ENCODE measurements around the gene ZNF311. TPM values are rescaled to one million over a fixed set of nuclear protein-coding genes. Genes with fewer than 3 reads are reported as not detected.

The ZNF311 gene
- total RNA-seq, 1 experiment from 2014 or later, result 0.57 TPM

- no peak overlapping the region for H3K27ac Mint-ChIP-seq
- no peak overlapping the region; a peak in 1 of 5 replicates for H3K4me3 Mint-ChIP-seq
- no peak overlapping the region for H4K91ac ChIP-seq (ENCODE audit: insufficient read length, low read depth, low read length)
These were observed 9.9 kb downstream of the ZNF311 start for GRCh38 chr6:28995093-28995650.

More at GRCh38 chr6:28995093-28995650, 9.9 kb downstream of the ZNF311 start:
- H3K9me3 Mint-ChIP-seq, result peaks cover 0 to 6% of the 10 kb centered on the region in 2 experiments; a peak in 4 of 5 replicates
- no peaks in the 10 kb centered on the region for H3K79me2 ChIP-seq (ENCODE audit: insufficient read depth, low read length)
- no peak overlapping the region for H2AFZ ChIP-seq (ENCODE audit: low read length)
- H3K27me3 ChIP-seq (ENCODE audit: insufficient read depth, low read length), result no peaks in the 10 kb centered on the region
- peaks cover 0 to 3% (median 3%) of the 10 kb centered on the region in 3 experiments; a peak in 3 of 7 replicates for H3K36me3 Mint-ChIP-seq (ENCODE audit: insufficient read depth in 1 of 3, low read depth in 3 of 3)
- H4K5ac ChIP-seq (ENCODE audit: insufficient read length, low read depth, low read length), result no peak overlapping the region
- H3K56ac ChIP-seq (ENCODE audit: insufficient read length, low read depth, low read length), result no peak overlapping the region
- H4K8ac ChIP-seq (replicated peaks; ENCODE audit: insufficient read length, low read depth, low read length), result no peak overlapping the region
- no peak overlapping the region for H3K9ac ChIP-seq (ENCODE audit: extremely low read depth, insufficient read length, low read length)
- H3K9me3 ChIP-seq (ENCODE audit: control insufficient read depth, low read depth, low read length), result no peaks in the 10 kb centered on the region
- H3K4me2 ChIP-seq (ENCODE audit: insufficient read depth, insufficient read length, low read length), result no peak overlapping the region
- H3K23me2 ChIP-seq (ENCODE audit: insufficient read length, low read depth, low read length, poor library complexity, severe bottlenecking), result no peaks in the 10 kb centered on the region
- H2AK5ac ChIP-seq (ENCODE audit: insufficient read length, low read length), result no peak overlapping the region
- no peak overlapping the region for H3K23ac ChIP-seq (ENCODE audit: insufficient read length, low read depth, low read length)
- no CpG with 5 or more reads among the region's 8 CpGs for WGBS (ENCODE audit: extremely low coverage, insufficient read length, low lambda C conversion rate)
- H3T11ph ChIP-seq (ENCODE audit: low read length), result no peak overlapping the region
- no peak overlapping the region for H2BK120ac ChIP-seq (ENCODE audit: low read depth, low read length, poor library complexity, severe bottlenecking)
- no peak overlapping the region for H3K14ac ChIP-seq (ENCODE audit: insufficient read depth, low read length)
- TF ChIP-seq, protein P1, sequence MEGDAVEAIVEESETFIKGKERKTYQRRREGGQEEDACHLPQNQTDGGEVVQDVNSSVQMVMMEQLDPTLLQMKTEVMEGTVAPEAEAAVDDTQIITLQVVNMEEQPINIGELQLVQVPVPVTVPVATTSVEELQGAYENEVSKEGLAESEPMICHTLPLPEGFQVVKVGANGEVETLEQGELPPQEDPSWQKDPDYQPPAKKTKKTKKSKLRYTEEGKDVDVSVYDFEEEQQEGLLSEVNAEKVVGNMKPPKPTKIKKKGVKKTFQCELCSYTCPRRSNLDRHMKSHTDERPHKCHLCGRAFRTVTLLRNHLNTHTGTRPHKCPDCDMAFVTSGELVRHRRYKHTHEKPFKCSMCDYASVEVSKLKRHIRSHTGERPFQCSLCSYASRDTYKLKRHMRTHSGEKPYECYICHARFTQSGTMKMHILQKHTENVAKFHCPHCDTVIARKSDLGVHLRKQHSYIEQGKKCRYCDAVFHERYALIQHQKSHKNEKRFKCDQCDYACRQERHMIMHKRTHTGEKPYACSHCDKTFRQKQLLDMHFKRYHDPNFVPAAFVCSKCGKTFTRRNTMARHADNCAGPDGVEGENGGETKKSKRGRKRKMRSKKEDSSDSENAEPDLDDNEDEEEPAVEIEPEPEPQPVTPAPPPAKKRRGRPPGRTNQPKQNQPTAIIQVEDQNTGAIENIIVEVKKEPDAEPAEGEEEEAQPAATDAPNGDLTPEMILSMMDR (conservative IDR thresholded peaks at IDR 0.05), result no peak
- H2BK5ac ChIP-seq (ENCODE audit: insufficient read length, low read length), result no peak overlapping the region
- H4K20me1 ChIP-seq (ENCODE audit: control insufficient read depth, insufficient read depth, insufficient read length), result no peaks in the 10 kb centered on the region
- H2BK12ac ChIP-seq (ENCODE audit: insufficient read length, low read depth, low read length), result no peak overlapping the region
- no peak overlapping the region for H2BK20ac ChIP-seq (ENCODE audit: low read depth, low read length, poor library complexity, severe bottlenecking)
- no peak overlapping the region for H3K27ac ChIP-seq (ENCODE audit: insufficient read length, low read depth, low read length)
- no peaks in the 10 kb centered on the region for H3K4me1 ChIP-seq (ENCODE audit: insufficient read depth, low read length)
- H3K27me3 Mint-ChIP-seq (ENCODE audit: low read depth), result peaks cover 2% of the 10 kb centered on the region
- no peak for DNase-seq
- H2BK15ac ChIP-seq (ENCODE audit: low read depth, low read length), result no peak overlapping the region
- H3K79me1 ChIP-seq (ENCODE audit: insufficient read depth, low read depth, low read length, poor library complexity, severe bottlenecking), result no peaks in the 10 kb centered on the region
- no peaks in the 10 kb centered on the region for H3K4me1 Mint-ChIP-seq
- H3K18ac ChIP-seq (ENCODE audit: insufficient read length, low read depth, low read length), result no peak overlapping the region
- no peak overlapping the region for H3K4ac ChIP-seq (ENCODE audit: low read depth, low read length)

All from H9 (cell line).